Measurements from ENCODE around the gene EFCAB6. TPM values are rescaled to one million over a fixed set of nuclear protein-coding genes. Genes with fewer than 3 reads are reported as not detected.

Gene EFCAB6
- total and polyA plus RNA-seq, 8 donors, result 0.29 to 10.5 (median 3.5) TPM

DNA sequence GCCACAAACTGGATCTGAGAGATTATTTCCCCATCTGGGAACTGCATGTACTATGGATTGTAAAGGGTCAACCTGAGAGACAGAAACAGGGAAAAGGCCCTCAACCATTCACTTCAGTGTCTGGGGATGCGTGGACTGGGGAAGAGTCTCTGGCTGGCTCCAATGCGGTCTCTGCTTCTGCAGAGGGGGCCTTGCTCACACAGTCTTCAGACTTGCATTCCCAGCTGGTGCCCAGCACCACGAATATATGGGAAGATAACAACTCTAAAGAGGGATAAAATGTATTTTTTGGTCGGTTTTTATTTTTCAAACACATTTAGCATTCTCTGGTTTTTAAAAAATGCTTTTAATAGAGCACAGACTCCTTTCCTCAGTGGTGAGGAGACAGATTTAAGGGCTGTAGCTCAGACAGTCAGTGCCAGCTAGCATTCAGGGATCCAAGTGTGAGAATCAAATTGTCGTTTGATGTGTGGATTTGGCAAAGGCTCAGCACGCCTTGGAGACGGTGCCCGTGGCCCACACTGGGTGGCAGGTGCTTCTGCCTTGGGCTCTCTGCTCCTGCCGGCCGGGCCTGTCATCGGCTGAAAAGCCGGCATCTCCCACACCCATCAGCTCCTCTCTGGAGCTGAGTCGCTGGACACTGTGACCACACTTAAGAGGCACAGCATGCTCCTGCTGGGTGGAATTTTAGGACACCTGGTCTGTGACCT is 8.0 kb upstream of the EFCAB6 start:
- no peaks in the 10 kb centered on the region for H3K36me3 ChIP-seq
- H3K27ac ChIP-seq, result peak overlapping the region in 1 of 5 donors; percentile 13
- WGBS, 5 donors, result 61 to 80% (median 76%) methylated on average over 10 to 13 of the region's 13 CpGs
- H3K4me1 ChIP-seq, result peaks cover 3 to 25% (median 21%) of the 10 kb centered on the region in 4 donors
- TF ChIP-seq POLR2A (IDR thresholded peaks at IDR 0.05) (no peak), POLR2AphosphoS5 (IDR thresholded peaks at IDR 0.05) (no peak), EP300 (IDR thresholded peaks at IDR 0.05) (no peak)
- TF ChIP-seq, protein P1, sequence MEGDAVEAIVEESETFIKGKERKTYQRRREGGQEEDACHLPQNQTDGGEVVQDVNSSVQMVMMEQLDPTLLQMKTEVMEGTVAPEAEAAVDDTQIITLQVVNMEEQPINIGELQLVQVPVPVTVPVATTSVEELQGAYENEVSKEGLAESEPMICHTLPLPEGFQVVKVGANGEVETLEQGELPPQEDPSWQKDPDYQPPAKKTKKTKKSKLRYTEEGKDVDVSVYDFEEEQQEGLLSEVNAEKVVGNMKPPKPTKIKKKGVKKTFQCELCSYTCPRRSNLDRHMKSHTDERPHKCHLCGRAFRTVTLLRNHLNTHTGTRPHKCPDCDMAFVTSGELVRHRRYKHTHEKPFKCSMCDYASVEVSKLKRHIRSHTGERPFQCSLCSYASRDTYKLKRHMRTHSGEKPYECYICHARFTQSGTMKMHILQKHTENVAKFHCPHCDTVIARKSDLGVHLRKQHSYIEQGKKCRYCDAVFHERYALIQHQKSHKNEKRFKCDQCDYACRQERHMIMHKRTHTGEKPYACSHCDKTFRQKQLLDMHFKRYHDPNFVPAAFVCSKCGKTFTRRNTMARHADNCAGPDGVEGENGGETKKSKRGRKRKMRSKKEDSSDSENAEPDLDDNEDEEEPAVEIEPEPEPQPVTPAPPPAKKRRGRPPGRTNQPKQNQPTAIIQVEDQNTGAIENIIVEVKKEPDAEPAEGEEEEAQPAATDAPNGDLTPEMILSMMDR (IDR thresholded peaks at IDR 0.05), result no peak
- H3K9me3 ChIP-seq, result no peaks in the 10 kb centered on the region
- DNase-seq, result no peak
- intact Hi-C loops (cut with DNase I; ENCODE audit: low total_unique reads), result no loop called here
- H3K4me3 ChIP-seq, result no peak overlapping the region
- peaks cover 0 to 31% (median 11%) of the 10 kb centered on the region in 3 donors for H3K27me3 ChIP-seq

DNA sequence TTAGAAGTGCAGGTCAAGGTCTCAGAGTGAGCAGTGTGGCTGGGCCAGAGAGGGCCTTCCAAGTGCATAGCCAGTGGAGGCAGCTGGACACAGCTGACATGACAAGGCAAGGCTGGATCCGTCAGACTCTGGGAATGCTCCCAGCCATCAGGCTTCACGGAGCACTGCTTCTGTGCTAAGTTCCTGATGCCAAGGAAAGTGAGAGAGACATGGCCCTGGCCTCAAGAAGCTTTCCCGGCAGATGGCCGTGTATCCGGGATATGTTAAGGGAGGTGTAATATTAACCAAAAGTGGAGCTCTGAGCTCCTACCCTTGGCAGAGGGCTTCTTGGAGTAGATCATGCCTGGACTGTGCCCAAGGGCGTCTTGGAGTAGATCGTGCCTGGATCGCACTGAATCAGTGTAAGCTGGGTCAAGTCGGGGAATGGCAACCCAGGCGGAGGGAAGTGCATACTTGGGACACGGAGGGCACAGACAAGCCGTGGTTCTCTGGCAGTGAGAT is 7.4 kb upstream of the EFCAB6 start:
- intact Hi-C loops (cut with DNase I; ENCODE audit: low total_unique reads), result no loop called here
- TF ChIP-seq EP300 (IDR thresholded peaks at IDR 0.05) (no peak), POLR2AphosphoS5 (IDR thresholded peaks at IDR 0.05) (no peak), POLR2A (IDR thresholded peaks at IDR 0.05) (no peak)
- TF ChIP-seq, protein P1 (IDR thresholded peaks at IDR 0.05), result no peak
- Histone ChIP-seq H3K4me3 (no peak overlapping the region), H3K27me3 (peaks cover 0 to 31% (median 11%) of the 10 kb centered on the region in 3 donors), H3K4me1 (peaks cover 3 to 24% (median 21%) of the 10 kb centered on the region in 4 donors), H3K27ac (no peak overlapping the region), H3K36me3 (no peaks in the 10 kb centered on the region), H3K9me3 (no peaks in the 10 kb centered on the region)
- DNase-seq, result no peak
- 86 to 92% (median 91%) methylated on average over 12 of the region's 12 CpGs for WGBS, 5 donors

DNA sequence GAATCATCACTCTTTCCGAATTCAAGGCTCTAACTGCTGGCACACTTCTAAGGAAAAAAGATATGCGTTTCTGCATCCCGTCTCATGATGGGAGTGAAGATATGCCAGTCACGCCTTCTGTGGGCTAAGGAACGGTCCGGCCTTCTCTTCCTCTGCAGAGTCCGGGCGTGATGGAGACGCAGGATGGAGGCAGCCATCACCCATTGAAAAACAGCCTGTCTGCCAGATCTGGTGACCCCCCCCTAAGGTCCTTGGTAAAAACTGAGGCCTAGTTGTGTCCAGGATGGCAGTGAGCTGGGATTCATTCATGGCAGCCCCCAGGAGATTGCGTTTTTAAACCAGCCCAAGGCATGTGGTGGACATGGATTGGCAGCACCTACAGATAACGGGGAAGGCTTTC is 6.9 kb upstream of the EFCAB6 start:
- no peak overlapping the region for H3K4me3 ChIP-seq
- intact Hi-C loops (cut with DNase I; ENCODE audit: low total_unique reads), result no loop called here

DNA sequence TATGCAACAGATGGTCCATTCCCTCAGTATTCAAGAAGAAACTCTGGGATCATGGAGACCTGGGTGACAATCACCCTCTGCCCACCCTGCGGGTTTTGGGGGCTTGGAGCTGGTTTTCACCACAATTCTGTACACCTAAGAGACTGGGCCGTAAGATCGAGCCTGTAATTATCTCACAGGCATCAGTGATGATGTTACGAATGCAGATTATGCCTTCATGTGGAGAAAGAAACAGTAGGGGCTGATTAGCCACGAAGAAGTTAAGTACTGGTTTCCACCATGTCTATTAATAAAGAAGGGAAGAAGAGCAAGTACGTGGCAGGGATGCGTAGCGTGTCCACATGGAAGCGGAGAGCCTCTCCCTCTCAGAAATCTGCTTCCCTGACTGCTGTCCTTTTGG is 5.3 kb upstream of the EFCAB6 start:
- no peak for TF ChIP-seq POLR2AphosphoS5 (IDR thresholded peaks at IDR 0.05)
- TF ChIP-seq, protein P1 (IDR thresholded peaks at IDR 0.05), result no peak
- no peak for TF ChIP-seq EP300 (IDR thresholded peaks at IDR 0.05)
- no peak for TF ChIP-seq POLR2A (IDR thresholded peaks at IDR 0.05)
- Histone ChIP-seq H3K27ac (no peak overlapping the region), H3K9me3 (no peaks in the 10 kb centered on the region), H3K27me3 (peaks cover 0 to 22% (median 4%) of the 10 kb centered on the region in 3 donors), H3K4me1 (peaks cover 13 to 21% (median 17%) of the 10 kb centered on the region in 4 donors), H3K4me3 (no peak overlapping the region), H3K36me3 (no peaks in the 10 kb centered on the region)
- intact Hi-C loops (cut with DNase I; ENCODE audit: low total_unique reads), result no loop called here
- no peak for DNase-seq
- 90 to 96% (median 96%) methylated on average over 9 of the region's 9 CpGs for WGBS, 5 donors

More for the DNA sequence above, 6.9 kb upstream of the EFCAB6 start:
- H3K27me3 ChIP-seq, result peaks cover 0 to 31% (median 11%) of the 10 kb centered on the region in 3 donors
- WGBS, 5 donors, result 81 to 94% (median 93%) methylated on average over 11 of the region's 11 CpGs
- peaks cover 3 to 19% (median 18%) of the 10 kb centered on the region in 4 donors for H3K4me1 ChIP-seq
- no peak for DNase-seq
- no peaks in the 10 kb centered on the region for H3K9me3 ChIP-seq
- no peak for TF ChIP-seq EP300 (IDR thresholded peaks at IDR 0.05)
- TF ChIP-seq, protein P1 (IDR thresholded peaks at IDR 0.05), result no peak
- no peak for TF ChIP-seq POLR2A (IDR thresholded peaks at IDR 0.05)
- no peak for TF ChIP-seq POLR2AphosphoS5 (IDR thresholded peaks at IDR 0.05)
- no peaks in the 10 kb centered on the region for H3K36me3 ChIP-seq
- H3K27ac ChIP-seq, result no peak overlapping the region
